SK-N-SH (cell line): ENCODE measurements around the gene NTMT2. TPM values are rescaled to one million over a fixed set of nuclear protein-coding genes. Genes with fewer than 3 reads are reported as not detected.

Experiments used
- CTCF ChIA-PET: fragments of 300-600, 350-600 bp; formaldehyde crosslinking; extraction: SDS; loops from one replicate; lab custom pipeline; 2021; lab: Yijun Ruan, JAX
- POLR2A ChIA-PET: fragments of 350-600 bp; sonication (Branson Sonifier 250); formaldehyde crosslinking; extraction: SDS; loops from one replicate; lab custom pipeline; 2020; ENCODE audit warnings: antibody characterized with exemption, inconsistent platforms; lab: Yijun Ruan, JAX
- DNase-seq: peaks from one replicate; pipeline ENCODE4 v3.0.0; 2012
- H2AFZ ChIP-seq: fragments of 200-600 bp; sonication (generic); 2 replicates; pipeline ENCODE4 v1.8.1; 2016; ENCODE audit warnings: antibody characterized with exemption, mild to moderate bottlenecking, low read depth
- H3F3A ChIP-seq: fragments of 200-600 bp; sonication (generic); replicated peaks from 2 replicates; pipeline ENCODE3; 2016; ENCODE audit warnings: antibody characterized with exemption, mild to moderate bottlenecking; ENCODE audit not compliant: insufficient read depth
- H3K27ac ChIP-seq, 2 experiments: fragments of 200-500 bp in 1 of 2; fragments of 200-600 bp in 1 of 2; sonication (Bioruptor generic) in 1 of 2; sonication (generic), shearing (Covaris generic) in 1 of 2; 2 replicates each; pipeline versions ENCODE4 v1.5.1 to v1.6.1; 2014 to 2016; ENCODE audit warnings: low read depth in 2 of 2, inconsistent platforms in 1 of 2, low read length in 1 of 2, mild to moderate bottlenecking in 1 of 2, mixed read lengths in 1 of 2
- H3K27me3 ChIP-seq: fragments of 200-600 bp; sonication (generic), shearing (Covaris generic); 2 replicates; pipeline ENCODE4 v1.6.1; 2016; ENCODE audit warnings: mixed run types; ENCODE audit not compliant: insufficient read depth
- H3K36me3 ChIP-seq, 2 experiments: fragments of 200-500 bp in 1 of 2; fragments of 200-600 bp in 1 of 2; sonication (Bioruptor generic) in 1 of 2; sonication (generic) in 1 of 2; replicated peaks in 1 of 2; 2 replicates each; pipeline versions ENCODE3 to v1.5.1; 2014 to 2016; ENCODE audit warnings: low read length in 1 of 2, mild to moderate bottlenecking in 1 of 2; ENCODE audit not compliant: insufficient read depth in 2 of 2, control insufficient read depth in 1 of 2
- H3K4me1 ChIP-seq, 2 experiments: fragments of 200-500 bp in 1 of 2; fragments of 200-600 bp in 1 of 2; sonication (Bioruptor generic) in 1 of 2; sonication (generic), shearing (Covaris generic) in 1 of 2; 2 replicates each; pipeline versions ENCODE4 v1.5.1 to v1.6.1; 2014 to 2016; ENCODE audit warnings: low read depth in 1 of 2, low read length in 1 of 2, mixed run types in 1 of 2; ENCODE audit not compliant: insufficient read depth in 2 of 2, control insufficient read depth in 1 of 2
- H3K4me2 ChIP-seq: fragments of 200-600 bp; sonication (generic), shearing (Covaris generic); 2 replicates; pipeline ENCODE4 v1.6.1; 2017; ENCODE audit warnings: mixed run types
- H3K4me3 ChIP-seq, 2 experiments: fragments of 200-500 bp in 1 of 2; fragments of 200-600 bp in 1 of 2; sonication (Bioruptor generic) in 1 of 2; sonication (generic), shearing (Covaris generic) in 1 of 2; 2 replicates each; pipeline versions ENCODE4 v1.5.1 to v1.8.1; 2014 to 2016; ENCODE audit warnings: low read depth in 2 of 2, inconsistent platforms in 1 of 2, low read length in 1 of 2, mild to moderate bottlenecking in 1 of 2, mixed read lengths in 1 of 2, moderate library complexity in 1 of 2
- H3K79me2 ChIP-seq: fragments of 200-600 bp; sonication (generic); 2 replicates; pipeline ENCODE4 v1.8.1; 2017; ENCODE audit warnings: mild to moderate bottlenecking; ENCODE audit not compliant: insufficient read depth
- H3K9ac ChIP-seq: fragments of 200-600 bp; sonication (generic); 2 replicates; pipeline ENCODE4 v1.6.1; 2017; ENCODE audit warnings: mixed run types
- H3K9me2 ChIP-seq: fragments of 200-600 bp; sonication (generic); 2 replicates; pipeline ENCODE4 v1.6.1; 2017; ENCODE audit warnings: mixed run types
- H3K9me3 ChIP-seq: fragments of 200-600 bp; sonication (generic); 2 replicates; pipeline ENCODE4 v1.6.1; 2017; ENCODE audit warnings: mixed run types, mild to moderate bottlenecking, moderate library complexity
- H4K20me1 ChIP-seq: fragments of 200-600 bp; sonication (generic); 2 replicates; pipeline ENCODE4 v1.6.1; 2017; ENCODE audit warnings: mild to moderate bottlenecking, mixed run types; ENCODE audit not compliant: insufficient read depth
- CTCF ChIP-seq: fragments of 200-600 bp; sonication (generic); IDR thresholded peaks from 2 replicates; pipeline ENCODE4 v1.6.1; 2017; ENCODE audit warnings: antibody characterized with exemption, mild to moderate bottlenecking, moderate library complexity
- ELF1 ChIP-seq: IDR thresholded peaks from 2 replicates; pipeline ENCODE4 v1.4.0; 2012
- FOXM1 ChIP-seq: IDR thresholded peaks from 2 replicates; pipeline ENCODE4 v1.4.0; 2012; ENCODE audit warnings: low read depth, mild to moderate bottlenecking
- JUND ChIP-seq: IDR thresholded peaks from 2 replicates; pipeline ENCODE4 v1.4.0; 2012
- NFIC ChIP-seq: IDR thresholded peaks from 2 replicates; pipeline ENCODE4 v1.4.0; 2012; ENCODE audit warnings: borderline replicate concordance
- PBX3 ChIP-seq: IDR thresholded peaks from 2 replicates; pipeline ENCODE4; 2012
- RXRA ChIP-seq: IDR thresholded peaks from 2 replicates; pipeline ENCODE4 v1.4.0; 2012; ENCODE audit warnings: low read depth, mild to moderate bottlenecking, borderline replicate concordance
- TEAD4 ChIP-seq: IDR thresholded peaks from 2 replicates; pipeline ENCODE4 v1.4.0; 2012; ENCODE audit warnings: mild to moderate bottlenecking, borderline replicate concordance; ENCODE audit not compliant: insufficient read depth
- WGBS: methylation state at CpG from one replicate; pipeline ENCODE4 v1.1.6; 2017; ENCODE audit warnings: low lambda C conversion rate; 5-methylcytosine and 5-hydroxymethylcytosine counted together
- polyA plus RNA-seq, 3 experiments: library from polyadenylated mRNA; depleted of rRNA; stranded (reverse); fragments of >200 nt; gene quantifications; 2 replicates each; pipeline ENCODE4 v1.2.3, GENCODE V29; 2012
- TF ChIP-seq, protein P1 (sequence below): fragments of 150-350 bp; IDR thresholded peaks from 2 replicates; pipeline ENCODE4 v1.6.1; 2017; ENCODE audit warnings: antibody characterized with exemption, low read length, low read depth, borderline replicate concordance
- TF ChIP-seq, protein P2 (sequence below): fragments of 150-350 bp; IDR thresholded peaks from 2 replicates; pipeline ENCODE4 v1.6.1; 2016; ENCODE audit warnings: mild to moderate bottlenecking, low read depth, low read length

NTMT2 gene
- polyA plus RNA-seq, 1 of the 3 experiments (the other 2 are of a cell fraction): not detected

GRCh38 chr1:170214117-170215032 lies 68.6 kb downstream of the NTMT2 start:
- 35% methylated on average over 10 of the region's 10 CpGs for WGBS
- Histone ChIP-seq H2AFZ (peak overlapping the region; percentile 32; the same call in 1 of the 2 replicates), H4K20me1 (no peaks in the 10 kb centered on the region), H3K4me3 (no peak overlapping the region), H3K9me3 (no peaks in the 10 kb centered on the region), H3F3A (no peaks in the 10 kb centered on the region), H3K4me1 (no peaks in the 10 kb centered on the region; a peak in 2 of 4 replicates), H3K79me2 (no peaks in the 10 kb centered on the region), H3K27ac (no peak overlapping the region), H3K9ac (no peak overlapping the region), H3K4me2 (no peak overlapping the region)
- POLR2A ChIA-PET: no interaction called here
- CTCF ChIA-PET: no interaction called here
- TF ChIP-seq ELF1 (no peak), TEAD4 (no peak), CTCF (no peak), PBX3 (no peak)
- TF ChIP-seq, protein P1, sequence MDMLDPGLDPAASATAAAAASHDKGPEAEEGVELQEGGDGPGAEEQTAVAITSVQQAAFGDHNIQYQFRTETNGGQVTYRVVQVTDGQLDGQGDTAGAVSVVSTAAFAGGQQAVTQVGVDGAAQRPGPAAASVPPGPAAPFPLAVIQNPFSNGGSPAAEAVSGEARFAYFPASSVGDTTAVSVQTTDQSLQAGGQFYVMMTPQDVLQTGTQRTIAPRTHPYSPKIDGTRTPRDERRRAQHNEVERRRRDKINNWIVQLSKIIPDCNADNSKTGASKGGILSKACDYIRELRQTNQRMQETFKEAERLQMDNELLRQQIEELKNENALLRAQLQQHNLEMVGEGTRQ: no peak
- TF ChIP-seq, all 33 proteins: peak for 0
- H3K9me2 ChIP-seq: no peaks in the 10 kb centered on the region
- no peaks in the 10 kb centered on the region for H3K27me3 ChIP-seq
- DNase-seq: no peak
- no peaks in the 10 kb centered on the region for H3K36me3 ChIP-seq

- WGBS: 38% methylated on average over 4 of the region's 4 CpGs
- ChIA-PET CTCF (no interaction called here), POLR2A (no interaction called here)
- no peak overlapping the region for H2AFZ ChIP-seq
- H4K20me1 ChIP-seq: no peaks in the 10 kb centered on the region
- no peak overlapping the region for H3K9ac ChIP-seq
- H3K9me2 ChIP-seq: no peaks in the 10 kb centered on the region
- H3K4me3 ChIP-seq: no peak overlapping the region
- no peak for DNase-seq
- peaks cover 0 to 2% of the 10 kb centered on the region in 2 experiments; a peak in 2 of 4 replicates for H3K4me1 ChIP-seq
- no peak overlapping the region for H3K27ac ChIP-seq
- TF ChIP-seq, protein P2, sequence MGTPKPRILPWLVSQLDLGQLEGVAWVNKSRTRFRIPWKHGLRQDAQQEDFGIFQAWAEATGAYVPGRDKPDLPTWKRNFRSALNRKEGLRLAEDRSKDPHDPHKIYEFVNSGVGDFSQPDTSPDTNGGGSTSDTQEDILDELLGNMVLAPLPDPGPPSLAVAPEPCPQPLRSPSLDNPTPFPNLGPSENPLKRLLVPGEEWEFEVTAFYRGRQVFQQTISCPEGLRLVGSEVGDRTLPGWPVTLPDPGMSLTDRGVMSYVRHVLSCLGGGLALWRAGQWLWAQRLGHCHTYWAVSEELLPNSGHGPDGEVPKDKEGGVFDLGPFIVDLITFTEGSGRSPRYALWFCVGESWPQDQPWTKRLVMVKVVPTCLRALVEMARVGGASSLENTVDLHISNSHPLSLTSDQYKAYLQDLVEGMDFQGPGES: no peak
- TF ChIP-seq NFIC (no peak), FOXM1 (no peak), JUND (no peak), CTCF (no peak), RXRA (no peak)
- no peak overlapping the region for H3K4me2 ChIP-seq
- H3K9me3 ChIP-seq: no peaks in the 10 kb centered on the region
- no peaks in the 10 kb centered on the region for H3K36me3 ChIP-seq
- H3K27me3 ChIP-seq: no peaks in the 10 kb centered on the region
- no peaks in the 10 kb centered on the region for H3K79me2 ChIP-seq
- no peaks in the 10 kb centered on the region for H3F3A ChIP-seq
Observed at GRCh38 chr1:170215072-170215885, 69.5 kb downstream of the NTMT2 start.
